ENCODE results near the gene RYR3. TPM values are rescaled to one million over a fixed set of nuclear protein-coding genes. Genes with fewer than 3 reads are reported as not detected.

The RYR3 gene
- total RNA-seq, 5 donors from 2014 or later (not counting 1 experiment from before 2014, with no cell fraction given), result 0.03 to 0.07 (median 0.04) TPM; not detected in 1

- Mint-ChIP-seq H3K27me3 (peaks cover 18 to 36% of the 10 kb centered on the region in 2 donors), H3K27ac (no peak overlapping the region), H3K4me1 (no peaks in the 10 kb centered on the region), H3K9me3 (no peaks in the 10 kb centered on the region), H3K4me3 (no peak overlapping the region), H3K36me3 (no peaks in the 10 kb centered on the region)
- Histone ChIP-seq H3K4me1 (ENCODE audit: control insufficient read depth in 1 of 2, extremely low read depth in 1 of 2, insufficient read depth in 2 of 2, low read length in 2 of 2) (no peaks in the 10 kb centered on the region), H3K4me3 (ENCODE audit: control insufficient read depth in 1 of 2, extremely low read depth in 1 of 2, low read length in 1 of 2) (no peak overlapping the region), H3K27me3 (replicated peaks in 1 of 2; ENCODE audit: control insufficient read depth in 2 of 2, extremely low read depth in 1 of 2, insufficient read depth in 2 of 2, low read length in 1 of 2) (peaks cover 0 to 2% of the 10 kb centered on the region in 2 experiments), H3K27ac (ENCODE audit: low read length) (no peak overlapping the region), H3K36me3 (ENCODE audit: control insufficient read depth in 2 of 2, extremely low read depth in 1 of 2, insufficient read depth in 1 of 2, low read length in 1 of 2) (no peaks in the 10 kb centered on the region), H3K9me3 (no peaks in the 10 kb centered on the region)
- POLR2A ChIA-PET, result no interaction called here
- CTCF ChIA-PET, result no interaction called here
- ATAC-seq (replicated peaks in 1 of 4), result no peak
- DNase-seq, result no peak
- WGBS (ENCODE audit: insufficient coverage), result no CpG with 5 or more reads among the region's 4 CpGs
Observed at GRCh38 chr15:33445984-33446383, 135.2 kb downstream of the RYR3 start.

DNA sequence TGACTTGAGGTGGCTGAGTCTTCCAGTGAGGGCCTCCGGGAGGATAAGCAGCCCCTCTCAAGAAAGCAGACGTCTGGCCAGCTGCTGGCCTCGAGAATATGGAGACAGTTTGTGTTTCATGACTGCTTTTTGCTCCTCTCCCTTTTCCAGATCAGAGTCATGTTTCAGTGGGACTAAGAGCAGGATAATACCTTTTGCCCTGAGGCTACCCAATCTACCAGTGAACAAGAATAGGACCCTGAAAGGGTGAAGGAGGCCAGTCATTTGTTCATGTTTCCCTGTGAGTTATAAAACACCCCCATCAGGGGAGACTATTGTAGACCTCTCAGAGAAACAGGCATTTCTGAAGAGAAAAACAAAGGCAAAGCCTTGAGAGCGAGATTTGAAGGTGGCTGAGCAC lies 137.4 kb downstream of the RYR3 start:
- Mint-ChIP-seq H3K9me3 (no peaks in the 10 kb centered on the region), H3K27me3 (peaks cover 13 to 27% of the 10 kb centered on the region in 2 donors), H3K27ac (no peak overlapping the region), H3K4me1 (no peaks in the 10 kb centered on the region), H3K4me3 (no peak overlapping the region), H3K36me3 (no peaks in the 10 kb centered on the region)
- Histone ChIP-seq H3K27me3 (replicated peaks in 1 of 2; ENCODE audit: control insufficient read depth in 2 of 2, extremely low read depth in 1 of 2, insufficient read depth in 2 of 2, low read length in 1 of 2) (peaks cover 0 to 2% of the 10 kb centered on the region in 2 experiments), H3K27ac (ENCODE audit: low read length) (no peak overlapping the region), H3K9me3 (no peaks in the 10 kb centered on the region), H3K36me3 (ENCODE audit: control insufficient read depth in 2 of 2, extremely low read depth in 1 of 2, insufficient read depth in 1 of 2, low read length in 1 of 2) (no peaks in the 10 kb centered on the region), H3K4me3 (ENCODE audit: control insufficient read depth in 1 of 2, extremely low read depth in 1 of 2, low read length in 1 of 2) (no peak overlapping the region), H3K4me1 (ENCODE audit: control insufficient read depth in 1 of 2, extremely low read depth in 1 of 2, insufficient read depth in 2 of 2, low read length in 2 of 2) (no peaks in the 10 kb centered on the region)
- ATAC-seq (replicated peaks in 1 of 4) (no peak), DNase-seq (no peak)
- no CpG with 5 or more reads among the region's 4 CpGs for WGBS (ENCODE audit: insufficient coverage)
- ChIA-PET POLR2A (no interaction called here), CTCF (no interaction called here)

GRCh38 chr15:33448961-33449606 lies 138.3 kb downstream of the RYR3 start:
- CTCF ChIA-PET, result no interaction called here
- POLR2A ChIA-PET, result no interaction called here

DNA sequence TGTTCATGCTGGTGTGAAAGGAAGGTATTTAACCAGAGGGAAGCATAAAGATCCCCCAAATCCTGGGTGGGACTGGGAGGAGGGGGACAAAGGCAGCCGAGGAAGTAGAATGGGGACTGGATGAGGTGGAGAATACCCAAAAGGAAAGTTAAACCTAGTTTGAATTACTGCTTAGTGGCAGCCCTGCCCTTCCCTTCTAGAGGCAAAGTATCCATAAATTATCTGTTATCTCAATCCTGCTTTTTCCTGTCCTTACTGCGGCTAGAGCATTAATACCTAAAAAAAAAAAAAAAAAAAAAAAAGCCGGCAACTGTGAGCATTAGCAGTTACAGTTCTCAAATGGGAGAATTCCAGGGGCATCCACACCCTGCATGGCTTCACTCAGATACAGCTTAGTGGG lies 139.0 kb downstream of the RYR3 start:
- H3K9me3 ChIP-seq, result no peaks in the 10 kb centered on the region
- H3K9me3 Mint-ChIP-seq, result no peaks in the 10 kb centered on the region
- ChIA-PET CTCF (no interaction called here), POLR2A (no interaction called here)
- no peaks in the 10 kb centered on the region for H3K36me3 ChIP-seq (ENCODE audit: control insufficient read depth in 2 of 2, extremely low read depth in 1 of 2, insufficient read depth in 1 of 2, low read length in 1 of 2)
- H3K4me3 ChIP-seq (ENCODE audit: control insufficient read depth in 1 of 2, extremely low read depth in 1 of 2, low read length in 1 of 2), result no peak overlapping the region
- H3K4me1 Mint-ChIP-seq, result no peaks in the 10 kb centered on the region
- no peak overlapping the region for H3K27ac ChIP-seq (ENCODE audit: low read length)
- H3K27ac Mint-ChIP-seq, result no peak overlapping the region
- no peaks in the 10 kb centered on the region for H3K36me3 Mint-ChIP-seq
- H3K27me3 ChIP-seq (replicated peaks in 1 of 2; ENCODE audit: control insufficient read depth in 2 of 2, extremely low read depth in 1 of 2, insufficient read depth in 2 of 2, low read length in 1 of 2), result peaks cover 0 to 2% of the 10 kb centered on the region in 2 experiments
- H3K4me3 Mint-ChIP-seq, result no peak overlapping the region
- no peak for ATAC-seq (replicated peaks in 1 of 4)
- no peak for DNase-seq
- 0% methylated on average over 1 of the region's 3 CpGs for WGBS (ENCODE audit: insufficient coverage)
- H3K27me3 Mint-ChIP-seq, result peaks cover 12 to 27% of the 10 kb centered on the region in 2 donors
- H3K4me1 ChIP-seq (ENCODE audit: control insufficient read depth in 1 of 2, extremely low read depth in 1 of 2, insufficient read depth in 2 of 2, low read length in 2 of 2), result no peaks in the 10 kb centered on the region

More at GRCh38 chr15:33448961-33449606, 138.3 kb downstream of the RYR3 start:
- no peak overlapping the region for H3K27ac Mint-ChIP-seq
- Histone ChIP-seq H3K4me1 (ENCODE audit: control insufficient read depth in 1 of 2, extremely low read depth in 1 of 2, insufficient read depth in 2 of 2, low read length in 2 of 2) (no peaks in the 10 kb centered on the region), H3K9me3 (no peaks in the 10 kb centered on the region), H3K36me3 (ENCODE audit: control insufficient read depth in 2 of 2, extremely low read depth in 1 of 2, insufficient read depth in 1 of 2, low read length in 1 of 2) (no peaks in the 10 kb centered on the region), H3K4me3 (ENCODE audit: control insufficient read depth in 1 of 2, extremely low read depth in 1 of 2, low read length in 1 of 2) (no peak overlapping the region), H3K27me3 (replicated peaks in 1 of 2; ENCODE audit: control insufficient read depth in 2 of 2, extremely low read depth in 1 of 2, insufficient read depth in 2 of 2, low read length in 1 of 2) (peaks cover 0 to 2% of the 10 kb centered on the region in 2 experiments), H3K27ac (ENCODE audit: low read length) (no peak overlapping the region)
- peaks cover 12 to 27% of the 10 kb centered on the region in 2 donors for H3K27me3 Mint-ChIP-seq
- H3K4me1 Mint-ChIP-seq, result no peaks in the 10 kb centered on the region
- no peak overlapping the region for H3K4me3 Mint-ChIP-seq
- H3K36me3 Mint-ChIP-seq, result no peaks in the 10 kb centered on the region
- no peaks in the 10 kb centered on the region for H3K9me3 Mint-ChIP-seq
- no peak for DNase-seq
- WGBS (ENCODE audit: insufficient coverage), result 69% methylated on average over 4 of the region's 9 CpGs
- ATAC-seq (replicated peaks in 1 of 4), result no peak

- peaks cover 12 to 23% of the 10 kb centered on the region in 2 donors for H3K27me3 Mint-ChIP-seq
- no peaks in the 10 kb centered on the region for H3K4me1 Mint-ChIP-seq
- CTCF ChIA-PET, result interaction anchor here in 1 of 2 donors (0.6 kb wide), 1 partner anchor 129 kb away, joined by 4 read pairs; no protein-coding TSS in a partner anchor
- no peaks in the 10 kb centered on the region for H3K9me3 Mint-ChIP-seq
- Histone ChIP-seq H3K4me3 (ENCODE audit: control insufficient read depth in 1 of 2, extremely low read depth in 1 of 2, low read length in 1 of 2) (no peak overlapping the region), H3K9me3 (no peaks in the 10 kb centered on the region), H3K27me3 (replicated peaks in 1 of 2; ENCODE audit: control insufficient read depth in 2 of 2, extremely low read depth in 1 of 2, insufficient read depth in 2 of 2, low read length in 1 of 2) (peaks cover 0 to 2% of the 10 kb centered on the region in 2 experiments), H3K4me1 (ENCODE audit: control insufficient read depth in 1 of 2, extremely low read depth in 1 of 2, insufficient read depth in 2 of 2, low read length in 2 of 2) (no peaks in the 10 kb centered on the region), H3K27ac (ENCODE audit: low read length) (no peak overlapping the region), H3K36me3 (ENCODE audit: control insufficient read depth in 2 of 2, extremely low read depth in 1 of 2, insufficient read depth in 1 of 2, low read length in 1 of 2) (no peaks in the 10 kb centered on the region)
- no peak overlapping the region for H3K27ac Mint-ChIP-seq
- POLR2A ChIA-PET, result no interaction called here
- DNase-seq (no peak), ATAC-seq (replicated peaks in 1 of 4) (no peak)
- 85% methylated on average over 3 of the region's 4 CpGs for WGBS (ENCODE audit: insufficient coverage)
- no peak overlapping the region for H3K4me3 Mint-ChIP-seq
- no peaks in the 10 kb centered on the region for H3K36me3 Mint-ChIP-seq
Observed at GRCh38 chr15:33451385-33451784, 140.6 kb downstream of the RYR3 start.

DNA sequence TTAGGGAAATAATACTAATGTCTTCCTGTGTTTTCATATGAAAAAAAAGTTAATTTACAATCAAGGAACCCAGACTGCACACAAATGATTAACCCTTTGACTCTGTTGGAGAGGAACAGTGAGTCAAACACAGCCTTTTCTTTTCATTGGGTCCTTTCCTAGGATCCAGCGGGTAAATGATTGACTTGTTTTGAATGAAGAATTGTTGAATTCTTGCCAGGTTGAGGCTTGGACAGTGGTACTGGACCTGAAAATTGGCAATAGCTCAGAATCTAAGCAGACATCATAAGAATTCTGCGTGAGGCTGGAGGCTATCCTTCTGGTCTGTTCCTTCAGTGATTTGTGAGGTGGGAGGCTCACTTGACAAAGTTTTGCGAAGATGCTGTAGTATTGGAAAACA lies 143.0 kb downstream of the RYR3 start:
- no peak for DNase-seq
- WGBS (ENCODE audit: insufficient coverage), result 92% methylated on average over 1 of the region's 3 CpGs
- ChIA-PET POLR2A (no interaction called here), CTCF (no interaction called here)
- peaks cover 3 to 11% of the 10 kb centered on the region in 2 donors for H3K27me3 Mint-ChIP-seq
- H3K27ac ChIP-seq (ENCODE audit: low read length), result no peak overlapping the region
- H3K9me3 ChIP-seq, result no peaks in the 10 kb centered on the region
- H3K4me3 ChIP-seq (ENCODE audit: control insufficient read depth in 1 of 2, extremely low read depth in 1 of 2, low read length in 1 of 2), result no peak overlapping the region
- H3K36me3 Mint-ChIP-seq, result no peaks in the 10 kb centered on the region
- no peak for ATAC-seq (replicated peaks in 1 of 4)
- H3K4me1 ChIP-seq (ENCODE audit: control insufficient read depth in 1 of 2, extremely low read depth in 1 of 2, insufficient read depth in 2 of 2, low read length in 2 of 2), result no peaks in the 10 kb centered on the region
- H3K36me3 ChIP-seq (ENCODE audit: control insufficient read depth in 2 of 2, extremely low read depth in 1 of 2, insufficient read depth in 1 of 2, low read length in 1 of 2), result no peaks in the 10 kb centered on the region
- H3K4me3 Mint-ChIP-seq, result no peak overlapping the region
- H3K4me1 Mint-ChIP-seq, result no peaks in the 10 kb centered on the region
- H3K9me3 Mint-ChIP-seq, result peaks cover 0 to 3% (median 0%) of the 10 kb centered on the region in 3 donors
- no peaks in the 10 kb centered on the region for H3K27me3 ChIP-seq (replicated peaks in 1 of 2; ENCODE audit: control insufficient read depth in 2 of 2, extremely low read depth in 1 of 2, insufficient read depth in 2 of 2, low read length in 1 of 2)
- H3K27ac Mint-ChIP-seq, result no peak overlapping the region
